HS-5 (cell line): ENCODE measurements around the gene SLC6A17.

ENCODE experiments used
- DNase-seq: peaks from one replicate; pipeline ENCODE4 v3.0.0-alpha.2; 2012; ENCODE audit warnings: low read depth

Gene SLC6A17

DNA sequence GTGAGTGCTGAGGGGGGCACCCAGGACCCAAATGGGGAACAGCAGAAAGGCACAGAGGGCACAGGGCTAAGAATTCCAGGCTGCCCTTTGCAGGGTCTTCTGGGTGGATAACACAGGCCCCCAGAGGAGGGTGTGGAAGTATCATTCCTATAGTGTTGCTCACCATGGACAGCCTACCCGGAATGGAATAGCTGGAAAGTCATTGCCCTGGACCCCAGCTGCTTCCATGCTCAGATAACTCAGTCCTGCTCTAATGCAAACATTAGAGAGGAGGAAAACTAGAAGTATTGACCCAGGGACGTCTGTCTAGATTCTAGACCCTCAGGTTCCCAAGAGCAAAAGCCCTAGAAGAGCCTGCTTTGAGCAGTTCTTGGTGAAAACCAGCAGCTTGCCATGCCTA, 24.7 kb downstream of the SLC6A17 start:
- DNase-seq = no peak

DNA sequence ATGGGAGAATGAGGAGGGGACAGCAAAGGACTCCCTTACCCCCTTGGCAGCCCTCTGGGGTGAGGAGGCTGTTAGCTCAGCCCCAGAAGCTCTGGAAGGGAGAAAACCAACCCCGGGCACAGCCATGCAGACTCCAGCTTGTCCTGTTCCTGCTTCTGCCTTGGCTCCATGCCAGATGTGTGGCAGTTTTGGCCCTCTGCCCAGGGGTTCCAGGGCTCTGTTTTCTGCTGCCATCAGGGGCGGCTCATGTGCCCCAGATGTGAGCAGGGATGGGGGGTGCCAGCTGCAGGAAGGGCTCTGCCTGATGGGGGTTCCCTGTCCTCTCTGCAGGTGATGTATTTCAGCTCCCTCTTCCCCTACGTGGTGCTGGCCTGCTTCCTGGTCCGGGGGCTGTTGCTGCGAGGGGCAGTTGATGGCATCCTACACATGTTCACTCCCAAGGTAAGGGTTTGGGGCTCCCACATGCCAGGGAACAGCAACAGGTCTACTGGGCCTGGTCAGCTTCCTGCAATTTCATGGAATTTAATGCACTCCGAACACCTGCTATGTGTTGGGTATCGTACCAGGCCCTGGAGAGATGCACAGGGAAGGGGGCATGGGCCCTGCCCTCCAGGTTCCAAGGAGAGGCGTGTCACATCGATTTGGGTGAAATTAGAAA, 26.1 kb downstream of the SLC6A17 start:
- DNase-seq = no peak

DNA sequence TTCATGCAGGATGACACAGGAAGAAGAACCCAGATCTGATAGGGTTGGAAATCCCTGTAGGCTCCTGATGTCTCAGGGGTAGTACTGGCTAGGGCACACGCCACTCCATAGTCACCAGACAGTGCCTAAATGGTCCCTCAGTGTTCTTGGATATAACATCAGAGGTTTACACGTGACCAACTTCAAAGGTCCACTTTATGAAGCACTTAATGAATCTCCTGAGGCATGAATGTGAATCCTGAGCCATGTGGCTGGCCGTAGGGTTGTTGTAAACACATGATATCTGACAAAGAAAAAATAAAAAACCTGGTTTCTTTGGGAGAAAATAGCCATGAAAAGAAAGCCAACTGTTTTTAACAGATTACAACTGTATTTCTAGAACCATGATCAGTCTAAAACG, 27.5 kb downstream of the SLC6A17 start:
- no peak for DNase-seq

DNA sequence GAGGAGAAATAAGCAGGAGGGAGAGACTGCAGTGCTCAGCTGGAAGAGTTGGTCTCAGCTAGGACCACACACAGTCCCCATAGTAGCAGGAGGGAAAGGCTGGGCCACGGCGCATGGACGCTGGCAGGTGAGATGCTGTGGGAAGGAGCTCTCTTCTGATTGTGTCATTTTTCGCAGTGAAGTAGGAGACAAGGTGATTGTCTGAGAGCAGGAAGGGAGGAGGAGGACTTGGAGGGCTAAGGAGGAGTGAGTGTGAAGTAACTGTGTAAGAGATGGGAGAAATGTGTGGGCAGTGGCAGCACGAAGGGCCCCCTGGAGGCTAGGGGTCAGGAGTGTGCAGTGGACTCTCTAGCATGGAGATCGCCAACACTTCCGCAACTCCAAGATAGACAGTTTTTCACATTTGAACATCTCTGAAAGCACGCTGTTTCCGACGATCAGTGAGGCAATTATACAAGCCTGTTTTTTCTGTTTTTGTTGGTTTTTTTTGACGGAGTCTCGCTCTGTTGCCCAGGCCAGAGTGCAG, 33.4 kb downstream of the SLC6A17 start:
- DNase-seq = no peak

DNA sequence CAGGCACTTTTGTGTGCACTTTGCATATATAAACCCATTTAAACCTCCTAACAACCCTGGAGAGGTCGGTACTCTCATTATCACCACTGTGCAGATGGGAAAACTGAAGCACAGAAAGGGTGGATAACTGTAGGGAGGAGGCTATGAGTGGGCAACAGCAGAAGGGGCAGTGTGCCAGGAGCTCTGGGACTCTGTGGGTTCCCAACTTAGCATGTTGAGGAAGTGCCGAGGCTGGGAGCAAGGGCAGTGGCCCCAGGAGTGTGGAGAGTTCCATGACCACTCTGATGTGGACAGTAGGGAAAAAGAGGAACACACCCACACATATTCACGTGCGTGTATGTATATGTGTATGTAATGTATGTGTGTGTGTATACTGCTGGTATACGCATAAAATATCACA, 34.2 kb downstream of the SLC6A17 start:
- no peak for DNase-seq

DNA sequence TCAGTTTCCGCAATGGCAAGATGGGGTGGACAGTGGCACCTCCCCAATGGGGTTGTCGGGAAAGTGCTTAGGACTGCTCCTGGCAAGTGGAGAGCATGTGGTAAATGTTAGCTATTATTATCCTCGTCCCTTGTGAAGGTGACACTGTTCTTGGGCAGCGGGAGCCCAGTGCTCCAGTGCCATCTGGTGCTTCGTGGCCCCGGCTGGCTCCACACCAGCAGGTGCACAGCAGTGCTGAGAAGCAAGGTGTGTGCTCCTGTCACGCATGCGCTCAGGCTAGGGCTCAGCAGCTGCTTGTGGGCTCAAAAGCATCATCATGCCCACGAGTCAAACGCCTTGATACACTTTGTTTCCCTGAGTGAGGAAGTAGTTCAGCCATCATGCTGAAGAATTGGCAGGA, 34.9 kb downstream of the SLC6A17 start:
- DNase-seq = no peak

DNA sequence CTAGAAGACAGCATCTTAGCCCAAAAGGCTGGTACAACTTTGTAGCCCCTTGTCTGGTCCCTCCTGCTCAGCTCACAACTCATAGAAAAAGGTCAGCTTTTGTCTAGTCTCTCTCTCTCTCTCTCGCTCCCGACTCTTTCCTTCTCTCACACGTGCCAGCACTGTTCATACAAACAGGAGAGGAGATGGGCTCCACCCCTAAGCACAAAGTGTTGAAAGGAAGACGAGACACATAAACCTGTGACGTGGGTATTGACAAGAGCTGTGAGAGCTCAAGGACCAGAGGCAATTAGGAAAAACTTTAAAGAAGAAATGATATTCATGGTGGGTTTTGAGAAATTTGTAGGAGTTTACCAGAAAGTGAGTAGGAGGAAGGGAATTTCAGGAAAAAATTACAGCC, 36.3 kb downstream of the SLC6A17 start:
- DNase-seq = no peak

DNA sequence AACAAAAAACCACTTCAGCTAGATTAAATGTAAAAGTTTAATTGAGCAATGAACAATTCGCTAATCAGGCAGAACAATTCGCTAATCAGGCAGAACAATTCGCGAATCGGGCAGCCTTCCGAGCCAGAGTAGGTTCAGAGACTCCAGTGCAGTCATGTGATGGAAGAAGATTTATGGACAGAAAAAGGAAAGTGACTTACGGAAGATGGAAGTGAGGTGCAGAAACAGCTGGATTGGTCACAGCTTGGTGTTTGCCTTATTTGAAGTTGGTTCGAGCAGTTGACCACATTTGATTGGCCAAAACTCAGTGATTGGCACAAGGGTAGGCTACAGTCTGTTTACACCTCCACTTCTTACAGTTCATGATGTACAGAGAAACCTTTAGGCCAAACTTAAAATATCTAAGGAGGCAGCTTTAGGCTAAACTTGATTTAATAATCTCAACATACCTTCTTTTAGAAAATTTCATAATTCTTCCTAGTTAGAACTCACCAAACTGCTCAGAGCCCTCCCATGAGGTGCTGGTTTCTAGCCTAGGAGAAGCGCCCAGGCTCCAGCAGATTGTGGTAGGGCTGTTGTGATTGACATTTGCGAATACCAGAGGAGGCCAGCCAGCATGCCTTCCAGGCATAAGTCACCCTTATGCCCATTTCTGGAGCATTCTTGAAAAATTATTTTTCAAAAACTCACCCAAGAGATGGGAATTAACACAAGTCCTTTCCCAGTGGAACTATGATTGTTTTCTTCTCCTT, 37.0 kb downstream of the SLC6A17 start:
- no peak for DNase-seq

DNA sequence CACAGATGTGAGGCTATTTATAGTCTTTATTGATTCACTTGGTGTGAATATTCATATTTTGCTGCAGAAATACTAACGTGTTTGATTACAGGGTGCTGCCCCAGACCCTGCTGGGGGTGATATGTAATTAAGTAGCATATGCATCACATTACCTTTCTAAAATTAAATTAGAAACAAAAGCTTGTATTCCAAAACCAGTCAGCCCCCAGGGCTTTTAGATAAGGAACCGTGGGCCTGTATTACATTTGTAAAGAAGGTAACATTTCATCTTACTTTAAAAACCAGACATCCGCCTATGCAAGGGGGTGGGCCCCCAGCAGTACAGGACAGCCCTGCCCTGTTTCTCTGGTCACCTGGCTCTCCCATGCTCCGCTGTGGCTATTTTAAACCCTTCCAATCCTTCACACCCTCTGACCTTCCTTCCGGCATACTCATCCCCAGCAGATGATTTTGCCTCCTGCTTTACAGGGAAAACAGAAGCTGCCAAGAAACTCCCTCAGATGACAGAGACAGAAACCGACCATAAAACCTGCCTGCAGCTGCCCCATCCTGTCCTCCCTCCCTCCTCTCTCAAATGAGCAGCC, 37.8 kb downstream of the SLC6A17 start:
- no peak for DNase-seq

DNA sequence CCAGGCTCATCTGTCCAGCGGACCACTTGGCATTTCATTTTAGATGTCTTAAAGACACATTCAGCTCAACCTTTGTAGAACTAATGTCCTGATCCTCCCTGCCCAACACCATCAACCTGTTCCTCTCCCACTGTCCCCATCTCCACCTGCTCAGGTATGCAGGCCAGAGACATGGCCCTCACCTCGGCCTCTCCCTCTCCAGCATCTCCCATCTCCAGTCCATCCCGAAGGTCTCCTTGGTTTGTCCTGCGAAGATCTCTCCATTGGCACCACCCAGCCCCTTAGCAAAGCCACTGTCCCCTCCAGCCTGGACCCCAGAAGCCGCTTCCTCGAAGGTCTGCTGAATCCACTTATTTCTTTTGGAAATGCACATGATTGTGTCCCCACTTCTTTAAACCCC, 38.9 kb downstream of the SLC6A17 start:
- no peak for DNase-seq

DNA sequence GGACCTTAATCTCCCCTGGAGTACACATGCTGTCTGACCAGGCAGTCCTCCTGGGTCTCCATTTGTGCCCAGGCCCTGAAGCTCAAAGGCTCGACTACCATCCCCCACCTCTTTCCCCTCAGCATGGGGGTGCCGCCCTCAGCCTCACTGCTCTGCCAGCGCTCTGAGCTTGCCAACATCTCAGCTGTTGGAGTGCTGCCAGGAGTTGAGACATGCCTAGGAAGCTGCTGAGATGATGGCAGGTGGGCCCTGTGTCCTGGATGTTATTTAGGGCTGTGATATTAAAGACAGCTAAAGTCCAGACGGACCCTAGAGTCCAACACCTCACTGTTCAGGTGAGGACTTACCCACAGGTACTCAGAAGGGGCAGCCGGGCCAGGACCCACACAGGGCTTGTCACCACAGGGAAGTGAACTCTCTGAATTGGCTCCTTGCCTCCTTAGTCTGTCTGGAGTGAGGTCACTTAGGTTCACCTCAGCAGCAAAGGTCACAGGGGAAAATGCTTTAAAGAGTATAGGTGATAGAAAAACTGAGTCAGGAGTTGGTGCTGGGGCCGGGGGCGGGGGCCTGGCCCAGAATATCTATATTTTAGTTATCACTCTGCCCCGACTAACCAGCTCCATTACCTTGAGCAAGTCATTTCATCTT, 40.1 kb downstream of the SLC6A17 start:
- no peak for DNase-seq

DNA sequence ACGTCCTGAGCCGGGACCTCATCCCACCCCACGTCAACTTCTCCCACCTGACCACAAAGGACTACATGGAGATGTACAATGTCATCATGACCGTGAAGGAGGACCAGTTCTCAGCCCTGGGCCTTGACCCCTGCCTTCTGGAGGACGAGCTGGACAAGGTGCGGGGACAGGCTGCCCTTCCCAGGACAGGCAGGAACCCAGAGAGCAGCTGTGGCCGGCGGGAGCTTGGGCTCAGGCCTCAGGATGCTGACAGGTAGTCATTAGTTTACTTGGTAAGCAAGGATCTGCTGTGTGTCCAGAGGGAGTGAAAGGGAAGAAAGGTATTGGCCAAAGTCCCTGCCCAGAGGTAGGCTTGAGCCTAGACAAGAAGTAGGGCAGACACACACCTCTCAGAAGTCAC, 42.2 kb downstream of the SLC6A17 start:
- no peak for DNase-seq

DNA sequence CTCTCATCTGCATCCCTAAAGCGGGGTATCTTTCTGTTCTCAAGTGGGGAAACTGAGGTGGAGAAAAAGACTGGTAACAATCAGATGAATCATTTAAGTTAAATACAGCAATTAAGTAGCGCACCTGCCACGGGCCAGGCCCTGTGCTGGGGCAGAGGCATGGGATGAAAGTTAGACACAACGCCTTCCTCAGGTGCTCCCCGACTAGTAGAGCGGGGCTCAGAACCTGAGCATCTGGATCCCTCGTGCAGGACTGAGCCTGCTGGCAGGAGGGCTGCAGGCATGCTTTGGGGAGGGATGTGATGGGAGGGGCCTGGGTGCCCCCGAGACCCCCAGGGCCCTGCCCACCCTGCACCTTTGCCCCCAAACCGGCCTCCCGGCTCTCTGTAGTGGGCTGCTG, 44.9 kb downstream of the SLC6A17 start:
- no peak for DNase-seq

DNA sequence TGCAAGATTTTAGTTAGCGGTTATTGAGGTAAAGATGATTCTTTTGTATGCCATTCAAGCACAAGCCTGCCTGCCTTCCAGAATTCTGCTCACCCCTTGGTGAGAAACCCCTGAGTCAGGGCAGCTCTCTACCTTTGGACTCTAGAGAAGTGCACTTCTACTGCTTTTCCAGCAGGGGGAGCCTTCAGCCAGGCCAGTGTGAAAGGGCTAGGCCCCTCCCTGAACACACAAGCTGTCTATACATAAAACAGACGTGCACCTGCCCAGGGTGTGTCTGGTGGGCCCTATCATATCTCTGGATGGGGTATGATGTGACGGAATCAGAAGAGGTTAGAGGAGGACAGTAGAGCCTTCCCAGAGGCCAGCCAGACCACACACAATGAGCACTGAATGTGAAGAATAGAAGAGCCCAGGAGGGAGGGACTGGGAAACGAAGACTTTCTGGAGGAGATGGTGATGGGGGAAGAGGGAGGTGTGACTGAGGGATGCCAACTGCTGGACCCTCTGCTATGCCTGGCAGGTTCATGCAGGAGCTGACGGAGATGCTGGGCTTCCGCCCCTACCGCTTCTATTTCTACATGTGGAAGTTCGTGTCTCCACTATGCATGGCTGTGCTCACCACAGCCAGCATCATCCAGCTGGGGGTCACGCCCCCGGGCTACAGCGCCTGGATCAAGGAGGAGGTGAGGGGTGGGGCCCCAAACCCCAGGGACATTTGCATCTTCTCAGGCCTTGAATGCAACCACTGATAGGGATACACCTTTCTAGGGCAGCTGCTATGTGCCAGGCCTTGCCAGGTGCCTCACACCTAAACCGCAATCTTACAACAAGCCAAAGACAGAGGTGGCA, 46.8 kb downstream of the SLC6A17 start:
- DNase-seq = no peak

DNA sequence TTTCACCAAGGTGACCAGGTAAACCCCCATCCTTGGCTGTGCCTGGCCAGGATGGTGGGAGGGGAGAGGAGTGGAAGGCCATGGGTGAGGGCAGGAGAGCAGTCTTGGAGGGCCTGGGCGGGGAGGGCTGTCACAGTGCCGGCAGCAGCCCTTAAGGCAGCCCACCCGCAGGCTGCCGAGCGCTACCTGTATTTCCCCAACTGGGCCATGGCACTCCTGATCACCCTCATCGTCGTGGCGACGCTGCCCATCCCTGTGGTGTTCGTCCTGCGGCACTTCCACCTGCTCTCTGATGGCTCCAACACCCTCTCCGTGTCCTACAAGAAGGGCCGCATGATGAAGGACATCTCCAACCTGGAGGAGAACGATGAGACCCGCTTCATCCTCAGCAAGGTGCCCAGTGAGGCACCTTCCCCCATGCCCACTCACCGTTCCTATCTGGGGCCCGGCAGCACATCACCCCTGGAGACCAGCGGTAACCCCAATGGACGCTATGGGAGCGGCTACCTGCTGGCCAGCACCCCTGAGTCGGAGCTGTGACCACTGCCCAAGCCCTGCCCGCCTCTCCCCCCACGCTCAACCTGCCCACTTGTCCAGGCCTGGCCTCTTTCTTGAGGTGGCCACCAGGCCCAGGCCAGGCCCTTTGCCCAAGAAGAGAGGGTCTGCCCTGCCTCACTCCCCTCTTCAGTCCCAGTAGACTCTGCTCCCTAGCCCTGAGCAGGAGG, 47.8 kb downstream of the SLC6A17 start:
- DNase-seq = no peak

DNA sequence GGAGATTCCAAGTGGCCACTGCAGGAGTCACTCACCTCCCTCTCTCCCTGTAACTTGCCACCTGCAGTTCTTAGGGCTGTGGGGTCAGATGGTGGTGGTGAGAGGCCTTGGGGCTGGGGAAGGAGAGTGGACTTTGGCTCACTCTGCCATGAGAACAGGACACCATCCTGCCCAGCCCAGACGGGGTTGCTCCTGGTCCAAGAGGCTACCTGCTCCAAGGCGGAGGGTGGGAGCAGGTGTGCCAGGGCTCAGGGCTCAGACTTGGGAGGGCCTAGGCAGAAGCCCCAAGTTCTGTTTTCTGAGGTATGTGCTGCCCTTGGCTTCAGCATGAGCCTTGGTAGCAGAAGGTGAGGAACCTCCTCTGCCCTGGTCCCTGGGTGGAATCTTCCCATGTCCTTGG, 48.5 kb downstream of the SLC6A17 start:
- DNase-seq = no peak

DNA sequence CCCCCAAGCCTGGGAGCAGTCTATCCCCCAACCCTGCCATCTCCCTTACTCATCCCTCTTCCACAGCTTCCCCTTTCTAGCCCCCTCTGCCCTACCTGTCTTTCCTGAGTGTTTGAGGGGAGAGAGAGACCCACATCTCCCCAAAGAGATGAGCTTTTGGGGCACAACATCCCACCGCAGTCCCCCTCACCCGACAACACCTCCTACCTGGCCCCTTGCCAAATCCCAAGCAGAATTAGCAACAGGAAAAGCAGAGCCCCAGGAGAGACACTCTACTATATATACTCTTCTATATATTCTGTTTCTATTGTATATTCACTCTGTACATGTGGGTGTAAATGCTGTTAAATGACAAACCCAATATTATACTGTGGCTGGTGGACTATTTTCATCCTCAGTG, 49.9 kb downstream of the SLC6A17 start:
- DNase-seq = no peak

DNA sequence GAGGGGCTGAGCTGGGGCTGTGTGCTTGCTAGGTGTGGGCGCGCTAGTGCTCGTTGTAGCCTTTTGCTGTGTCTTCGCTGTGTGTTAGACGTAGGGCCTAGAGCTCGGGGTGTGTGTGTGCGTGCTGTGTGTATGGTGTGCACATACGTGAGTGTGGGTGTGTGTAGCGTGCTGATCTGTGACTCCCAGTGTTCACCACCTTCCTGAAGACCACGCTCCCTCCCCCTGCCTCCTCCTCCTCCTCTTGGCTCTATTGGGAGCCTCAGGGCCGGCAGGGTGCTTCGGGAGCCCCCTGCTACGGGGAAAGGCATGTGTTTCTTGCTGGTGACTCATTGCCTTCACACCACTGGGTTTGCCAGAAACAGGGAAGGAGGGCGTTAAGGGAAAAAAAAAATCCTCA, 50.4 kb downstream of the SLC6A17 start:
- no peak for DNase-seq

DNA sequence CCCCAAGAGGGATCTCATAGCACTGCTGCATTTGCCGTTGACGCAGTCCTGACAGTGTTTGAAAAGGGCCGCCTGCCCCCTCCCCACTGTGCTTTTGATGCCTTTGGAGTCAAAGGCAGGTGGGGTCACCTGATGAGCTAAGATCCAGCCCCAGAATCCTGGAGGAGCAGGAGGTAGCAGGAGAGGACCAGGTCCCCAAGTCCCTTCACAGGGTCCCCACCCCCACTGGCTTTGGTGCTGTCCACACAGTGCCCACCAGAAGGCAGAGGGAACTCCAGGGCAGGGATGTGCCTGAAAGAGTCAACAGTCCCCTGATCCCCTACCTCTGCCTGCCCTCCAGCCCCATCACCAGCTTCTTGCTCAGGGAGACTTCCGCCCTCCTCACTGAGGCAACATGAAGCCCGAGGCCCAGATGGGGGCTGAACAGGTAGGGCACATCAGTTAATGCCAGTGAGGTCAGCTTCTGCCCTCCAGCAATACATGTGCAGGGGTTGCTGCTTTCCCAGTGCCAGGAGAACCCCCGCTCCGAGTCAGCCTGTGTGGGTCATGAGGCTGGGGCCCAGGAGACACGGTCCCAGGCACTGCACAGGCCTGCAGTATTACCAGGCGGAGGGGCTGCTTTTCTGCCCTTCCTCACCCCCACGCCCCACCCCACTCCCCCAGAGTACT, 51.0 kb downstream of the SLC6A17 start:
- DNase-seq = no peak

DNA sequence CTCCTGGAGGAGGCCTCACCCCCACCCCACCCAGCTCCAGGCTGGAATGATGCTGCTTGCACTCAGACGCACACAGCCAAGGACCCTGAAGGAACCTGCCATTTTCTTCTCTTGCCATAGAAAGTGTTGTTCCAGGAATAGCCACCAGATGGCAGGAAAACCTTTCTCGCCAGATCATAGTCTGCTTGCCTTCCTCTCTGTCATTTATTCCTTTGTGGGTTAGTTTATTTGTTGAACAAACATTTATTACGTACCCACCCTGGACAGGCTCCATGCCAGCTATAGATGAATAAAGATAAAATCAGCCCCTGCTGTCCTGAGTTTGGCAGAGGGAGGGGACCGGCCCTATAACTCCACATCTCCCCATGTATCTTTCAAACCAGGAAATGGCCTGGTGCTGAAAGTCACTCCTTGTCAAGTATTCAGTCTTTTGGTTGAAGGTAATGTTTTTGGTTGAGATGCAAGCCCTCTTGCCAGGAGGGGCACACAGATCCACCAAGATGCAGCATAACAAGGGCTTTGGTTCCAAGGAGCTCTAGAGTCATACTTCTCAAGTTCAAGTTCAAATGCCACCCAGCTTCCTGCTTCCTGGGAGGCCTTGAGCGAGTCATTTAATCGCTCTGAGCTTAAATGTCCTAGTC, 52.8 kb downstream of the SLC6A17 start:
- DNase-seq = peak; percentile 41
